IPS-NIHi11 (cell line): Measurements from ENCODE around the gene DZANK1.
"Not testable (repeated sequence)": the region's sequence is repeated elsewhere in the genome, so short reads cannot be mapped to it uniquely, and the experiment has no call there.

Experiments
- DNase-seq: peaks from one replicate; pipeline ENCODE4 v3.0.0; 2012; ENCODE audit warnings: mixed read lengths, low spot score

DZANK1 gene

DNA sequence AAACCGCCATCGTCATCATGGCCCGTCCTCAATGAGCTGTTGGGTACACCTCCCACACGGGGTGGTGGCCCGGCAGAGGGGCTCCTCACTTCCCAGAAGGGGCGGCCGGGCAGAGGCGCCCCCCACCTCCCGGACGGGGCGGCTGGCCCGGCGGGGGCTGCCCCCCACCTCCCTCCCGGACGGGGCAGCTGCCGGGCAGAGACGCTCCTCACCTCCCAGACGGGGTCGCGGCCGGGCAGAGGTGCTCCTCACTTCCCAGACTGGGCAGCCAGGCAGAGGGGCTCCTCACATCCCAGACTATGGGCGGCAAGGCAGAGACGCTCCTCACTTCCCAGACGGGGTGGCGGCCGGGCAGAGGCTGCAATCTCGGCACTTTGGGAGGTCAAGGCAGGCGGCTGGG lies 91.3 kb downstream of the DZANK1 start:
- not testable (repeated sequence) for DNase-seq

DNA sequence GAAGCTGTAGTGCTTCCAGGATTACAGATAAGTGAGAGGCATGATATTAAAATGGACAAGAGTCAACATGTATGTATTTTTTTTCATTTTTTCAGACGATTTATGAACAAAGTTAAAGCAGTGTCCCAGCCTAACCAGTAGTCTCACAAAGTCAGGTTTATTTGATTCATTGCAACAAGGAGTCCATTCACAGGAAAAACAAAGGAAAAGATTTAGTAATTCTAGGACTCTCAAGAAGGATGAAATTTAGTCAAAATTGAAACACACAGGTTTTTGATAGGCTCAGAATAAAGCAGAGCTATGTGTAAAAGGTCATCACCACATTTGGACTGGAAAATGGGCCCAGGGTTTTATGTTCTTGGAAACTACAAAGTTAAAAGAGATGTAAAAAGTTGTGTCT lies 94.5 kb downstream of the DZANK1 start:
- no peak for DNase-seq

DNA sequence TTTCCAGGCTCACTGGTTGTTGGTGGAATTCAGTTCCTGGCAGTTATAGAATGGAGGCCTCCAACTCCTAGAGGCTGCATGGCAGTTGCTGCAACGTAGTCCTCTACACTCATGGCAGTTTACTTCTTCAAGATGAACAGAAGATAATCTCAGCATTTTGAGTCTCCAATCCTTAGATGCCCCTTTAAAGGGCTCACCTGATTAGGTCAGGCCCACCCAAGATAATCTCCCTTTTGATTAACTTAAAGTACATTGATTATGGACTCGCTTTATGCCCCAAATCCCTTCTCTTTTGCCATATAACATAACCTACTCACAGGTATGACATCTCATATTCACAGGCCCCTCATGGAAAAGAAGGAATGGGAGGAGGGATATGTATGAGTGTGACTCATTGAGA lies 102.1 kb downstream of the DZANK1 start:
- no peak for DNase-seq

DNA sequence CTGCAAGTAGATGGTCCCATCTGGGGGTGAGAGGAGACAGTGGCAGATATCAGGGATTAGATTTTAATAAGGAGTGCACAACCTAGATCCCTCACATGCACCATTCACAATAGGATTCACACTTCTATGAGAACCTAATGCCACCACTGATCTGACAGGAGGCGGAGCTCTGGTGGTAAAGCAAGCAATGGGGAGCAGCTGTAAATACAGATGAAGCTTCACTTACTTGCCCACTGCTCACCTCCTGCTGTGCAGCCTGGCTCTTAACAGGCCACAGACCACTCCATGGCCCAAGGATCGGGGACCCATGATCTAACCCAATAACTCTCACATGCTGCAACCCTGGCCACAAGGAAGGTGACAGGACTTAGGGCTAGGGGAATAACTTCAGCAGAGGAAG lies 103.1 kb downstream of the DZANK1 start:
- no peak for DNase-seq

- DNase-seq, result no peak
These were observed 103.9 kb downstream of the DZANK1 start for GRCh38 chr20:18362916-18363315.

GRCh38 chr20:18361678-18362077 lies 105.2 kb downstream of the DZANK1 start:
- DNase-seq, result no peak

- no peak for DNase-seq
These were observed 106.2 kb downstream of the DZANK1 start for GRCh38 chr20:18360635-18361034.

DNA sequence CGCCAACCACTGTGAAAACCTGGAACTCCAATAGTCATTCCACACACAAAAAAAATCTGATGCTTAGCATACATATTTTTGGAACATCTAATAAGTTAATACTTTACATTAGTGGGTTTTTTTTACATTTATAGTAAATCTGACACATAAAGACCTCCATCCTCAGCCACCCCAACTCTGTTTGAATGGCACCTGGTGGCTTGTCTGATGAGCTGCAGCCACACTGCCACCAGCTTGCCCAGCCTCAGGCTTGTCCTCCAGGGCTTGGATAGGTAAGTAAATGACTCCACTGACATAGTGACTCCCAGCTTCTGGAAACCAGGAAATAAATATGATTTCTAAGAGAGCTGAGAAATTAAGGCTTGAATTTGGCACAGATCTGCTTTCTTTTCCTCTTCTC lies 107.0 kb downstream of the DZANK1 start:
- no peak for DNase-seq

DNA sequence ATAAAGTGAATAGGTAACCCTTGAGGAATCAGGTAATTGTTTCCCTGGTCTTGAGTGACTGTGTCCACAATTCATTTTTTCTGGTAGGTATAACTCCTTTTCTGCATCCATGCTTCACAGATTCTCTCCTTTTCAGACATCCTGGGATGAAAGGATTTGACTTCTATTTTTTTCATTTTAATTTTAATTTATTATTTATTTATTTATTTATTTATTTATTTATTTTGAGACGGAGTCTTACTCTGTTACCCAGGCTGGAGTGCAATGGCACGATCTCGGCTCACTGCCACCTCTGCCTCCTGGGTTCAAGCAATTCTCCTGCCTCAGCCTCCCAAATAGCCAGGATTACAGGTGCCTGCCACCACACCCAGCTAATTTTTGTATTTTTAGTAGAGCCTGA lies 117.1 kb downstream of the DZANK1 start:
- DNase-seq, result not testable (repeated sequence)
